Left renal cortex interstitium (tissue), 4 donors: ENCODE data around the gene LHFPL3. TPM values are rescaled to one million over a fixed set of nuclear protein-coding genes. Genes with fewer than 3 reads are reported as not detected.

ENCODE experiments used
- DNase-seq, 4 donors: peaks; one replicate each; pipeline ENCODE4 v3.0.0-alpha.2; 2013; ENCODE audit warnings: low read depth in 4 of 4, low spot score in 2 of 4, missing footprints in 1 of 4
- polyA plus RNA-seq, 4 donors: library from polyadenylated mRNA; unstranded; fragments of 120-200 nt; gene quantifications; one replicate each; pipeline ENCODE4 v1.2.1, GENCODE V29; 2013; ENCODE audit not compliant: insufficient read length in 4 of 4

Gene LHFPL3
- polyA plus RNA-seq, 4 donors, result 5.2 to 11.3 (median 5.9) TPM

DNA sequence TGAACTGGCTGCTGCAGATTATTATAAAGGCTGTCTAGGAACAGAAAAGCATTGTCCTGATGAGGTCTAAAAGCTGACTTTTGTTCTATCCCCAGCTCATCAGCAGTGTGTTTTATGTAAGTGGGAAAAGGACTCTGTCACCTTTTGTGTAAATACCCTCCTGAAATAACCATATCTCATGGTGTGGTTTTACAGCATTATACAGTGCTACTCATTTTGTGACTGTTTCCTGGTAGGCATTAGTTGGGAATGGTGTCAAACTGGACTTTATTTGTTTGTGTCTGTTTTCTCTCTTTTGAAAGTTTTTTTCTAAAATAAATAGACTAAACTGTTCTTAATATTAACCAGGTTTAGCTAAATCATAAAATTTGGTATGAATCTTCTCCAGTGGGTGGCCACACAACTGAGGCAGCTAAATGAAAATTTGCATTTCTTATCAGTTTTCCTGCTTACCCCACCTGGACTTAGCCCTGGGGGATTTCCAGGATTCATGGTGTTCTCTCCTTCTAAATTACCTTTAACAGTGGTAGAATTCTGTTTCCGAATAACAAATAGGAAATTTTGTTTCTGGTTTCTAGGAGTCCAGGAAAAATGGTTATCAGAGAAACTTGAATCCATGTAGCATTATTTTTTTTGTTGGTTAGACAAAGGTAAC, 140.9 kb downstream of the LHFPL3 start:
- no peak for DNase-seq

DNA sequence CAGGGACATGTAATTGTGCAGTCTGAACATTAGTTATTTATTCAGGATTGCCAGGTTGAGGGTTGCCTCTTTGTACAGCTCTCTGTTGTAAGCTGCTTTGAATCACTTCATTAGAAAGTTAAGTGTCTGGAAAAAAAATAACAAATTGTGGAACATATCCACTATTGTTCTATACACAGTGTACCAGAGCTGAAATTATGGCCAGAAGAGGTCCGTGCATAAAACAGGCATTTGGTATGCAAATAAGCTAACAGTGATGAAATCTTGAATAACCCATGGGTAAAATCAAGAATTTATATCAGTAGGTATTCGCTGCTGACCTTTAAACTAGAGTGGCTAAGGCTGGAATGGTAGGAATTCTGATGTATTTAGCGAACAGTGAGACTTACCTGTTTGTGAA, 152.1 kb downstream of the LHFPL3 start:
- no peak for DNase-seq

DNA sequence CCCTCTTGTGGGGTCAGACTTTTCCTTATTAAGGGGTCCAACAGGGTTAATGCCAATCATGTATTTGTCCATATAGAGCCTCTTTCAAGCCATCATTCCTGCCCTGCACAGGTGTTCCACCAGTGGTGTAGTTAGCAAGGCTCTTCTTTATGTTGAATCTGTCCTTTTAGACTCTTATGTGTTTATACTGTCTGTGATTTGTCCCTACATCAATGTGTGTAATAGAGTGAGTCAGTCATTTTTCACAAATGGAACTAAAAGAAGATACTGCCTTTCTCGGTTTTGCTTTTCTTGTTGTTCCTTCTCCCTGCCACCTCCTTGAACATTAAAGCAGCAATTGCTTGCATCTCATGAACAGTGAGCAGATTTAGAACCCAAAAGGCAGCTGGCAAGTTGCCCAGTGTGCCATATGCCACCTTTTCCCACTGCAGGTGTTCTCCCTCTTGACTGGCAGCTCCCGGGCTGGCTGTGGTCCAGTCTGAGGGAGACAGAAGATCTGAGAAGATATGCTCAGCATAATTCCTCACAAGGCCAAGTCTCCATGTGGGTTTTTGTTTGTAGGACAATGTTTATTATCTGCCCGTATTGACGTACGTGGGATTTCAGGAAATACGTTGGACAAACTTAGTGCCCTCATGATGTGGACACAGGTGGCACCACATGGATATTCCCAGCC, 154.1 kb downstream of the LHFPL3 start:
- DNase-seq, result no peak

DNA sequence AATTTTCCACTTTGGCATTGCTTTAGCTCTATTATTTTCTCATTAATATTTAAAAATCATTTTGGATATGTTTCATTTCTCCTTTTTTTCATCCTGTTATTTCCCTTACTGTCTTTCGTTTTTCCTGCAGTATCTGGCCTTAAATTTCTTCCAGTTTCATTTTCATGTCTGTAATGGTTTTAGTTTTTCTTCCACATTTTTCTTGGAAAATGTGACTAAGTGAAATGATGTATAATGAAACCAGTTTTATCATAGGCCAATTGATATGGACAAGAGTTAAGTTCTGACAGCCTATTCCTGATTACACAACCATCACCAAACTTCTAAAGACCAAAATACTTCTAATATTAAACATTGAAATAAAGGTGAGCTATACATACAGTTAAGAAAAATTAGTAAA, 158.5 kb downstream of the LHFPL3 start:
- no peak for DNase-seq

DNA sequence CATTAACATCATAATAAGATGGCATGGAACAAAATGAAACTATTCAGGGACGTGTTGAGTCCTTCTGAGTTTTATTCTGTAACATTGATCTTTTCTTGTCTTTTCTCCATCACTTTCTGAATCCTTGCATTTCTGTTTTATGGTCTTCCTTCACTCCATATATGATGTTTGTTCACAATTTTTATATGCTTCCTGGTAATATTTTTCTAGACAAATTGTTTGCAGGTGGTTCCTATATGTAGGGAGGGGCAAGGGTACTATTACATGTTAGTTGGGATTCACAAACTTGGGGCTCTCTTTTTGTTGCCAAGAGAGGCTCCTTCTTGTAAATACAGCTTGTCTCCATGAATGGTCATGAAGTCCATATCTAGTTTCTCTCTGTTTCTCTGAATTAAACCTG, 159.2 kb downstream of the LHFPL3 start:
- no peak for DNase-seq

DNA sequence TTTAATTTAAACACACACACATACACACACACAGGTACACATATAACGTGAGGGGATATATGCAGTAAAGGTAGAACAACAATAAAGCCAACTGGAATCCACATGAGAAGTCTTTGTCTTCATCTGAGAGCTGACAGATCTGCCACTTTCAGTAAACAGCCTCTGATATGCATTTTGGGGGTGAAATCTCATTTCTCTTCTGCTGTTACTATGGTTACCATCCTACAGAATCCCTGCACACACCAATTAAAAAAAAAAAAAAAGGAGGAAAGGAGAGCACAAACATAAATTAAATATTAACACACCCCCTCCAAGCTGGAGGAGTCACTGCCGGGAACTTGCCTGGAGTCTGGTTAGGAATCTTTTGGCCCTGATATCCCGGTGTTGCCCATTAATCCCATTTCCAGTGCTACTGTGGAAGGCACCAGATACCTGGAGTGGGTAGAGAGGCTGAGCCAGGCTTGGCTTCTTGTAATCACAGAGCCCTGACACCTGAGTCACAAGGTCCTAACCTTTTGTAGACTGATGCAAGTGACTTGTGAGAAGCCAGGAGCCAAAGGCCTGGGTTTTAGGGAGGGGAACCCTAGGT, 169.1 kb downstream of the LHFPL3 start:
- no peak for DNase-seq

DNA sequence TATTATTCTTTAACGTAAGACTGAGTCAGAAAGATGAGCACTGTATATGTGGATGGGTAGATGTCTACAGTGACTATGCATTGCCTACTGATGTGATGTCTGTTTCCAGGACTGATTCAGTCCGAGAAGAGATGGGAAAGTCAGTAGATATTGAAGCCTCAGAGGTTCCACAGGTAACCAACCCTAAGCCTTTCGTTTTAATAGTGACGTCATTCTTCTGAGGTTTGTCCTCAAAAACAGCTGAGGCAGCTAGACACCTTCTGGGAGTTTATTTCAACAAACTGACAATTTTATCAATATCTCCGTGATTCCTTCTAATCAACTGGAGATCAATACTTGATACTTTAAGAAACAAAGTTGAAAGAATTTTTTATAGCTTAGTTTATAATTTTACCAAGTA, 171.6 kb downstream of the LHFPL3 start:
- no peak for DNase-seq

DNA sequence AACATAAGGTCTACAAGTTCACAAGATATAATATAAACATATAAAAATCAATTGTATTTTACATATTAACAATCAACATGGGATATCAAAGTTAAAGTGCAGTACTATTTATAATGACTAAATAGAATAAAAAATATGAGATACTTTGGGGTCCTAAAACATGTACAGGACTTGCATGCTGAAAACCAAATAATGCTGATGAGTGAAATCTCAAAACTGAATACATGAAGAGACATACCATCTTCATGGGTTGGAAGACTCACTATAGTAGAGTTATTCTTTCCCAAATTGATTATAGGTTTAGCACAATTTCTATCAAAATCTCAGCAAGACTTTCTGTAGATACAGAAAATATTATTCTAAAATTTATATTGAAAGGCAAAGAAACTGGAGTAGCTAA, 181.5 kb downstream of the LHFPL3 start:
- no peak for DNase-seq

DNA sequence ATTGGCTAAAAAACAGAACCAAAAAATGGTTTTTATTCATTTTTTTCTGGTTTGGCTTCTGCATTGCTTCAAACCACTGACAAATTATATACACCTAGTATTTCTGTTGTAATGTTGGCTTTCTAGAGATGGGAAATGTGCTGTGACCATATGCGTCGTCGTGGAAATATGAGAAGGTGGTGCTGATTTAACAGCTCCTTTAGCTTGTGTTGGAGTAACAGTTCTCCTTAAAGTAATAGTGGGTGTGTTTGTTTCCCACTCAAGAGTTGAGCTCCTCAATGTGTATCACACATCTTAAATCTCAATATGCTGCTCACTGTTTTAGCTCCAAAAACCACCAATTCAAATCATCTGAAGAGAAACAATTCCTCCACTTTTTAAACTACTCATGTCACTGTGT, 196.4 kb downstream of the LHFPL3 start:
- DNase-seq, result no peak

DNA sequence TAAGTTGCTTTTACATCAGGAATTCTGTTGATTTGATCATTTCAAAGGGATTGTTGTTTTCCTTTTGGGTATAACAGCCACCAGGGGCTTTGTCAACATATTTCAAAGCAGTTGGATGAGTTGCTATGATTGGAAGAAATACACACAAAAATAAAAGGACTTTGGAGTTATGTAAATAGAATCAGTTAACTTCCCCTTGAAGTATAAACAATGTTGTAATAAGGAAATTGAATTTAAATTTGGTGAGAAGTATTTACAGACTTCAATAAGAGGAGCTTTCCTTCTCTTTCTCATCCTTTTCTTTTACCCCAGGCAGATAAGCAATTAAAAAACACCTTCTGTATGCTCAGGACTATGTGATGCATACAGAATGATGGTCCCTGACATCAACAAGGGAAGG, 199.7 kb downstream of the LHFPL3 start:
- DNase-seq, result no peak

DNA sequence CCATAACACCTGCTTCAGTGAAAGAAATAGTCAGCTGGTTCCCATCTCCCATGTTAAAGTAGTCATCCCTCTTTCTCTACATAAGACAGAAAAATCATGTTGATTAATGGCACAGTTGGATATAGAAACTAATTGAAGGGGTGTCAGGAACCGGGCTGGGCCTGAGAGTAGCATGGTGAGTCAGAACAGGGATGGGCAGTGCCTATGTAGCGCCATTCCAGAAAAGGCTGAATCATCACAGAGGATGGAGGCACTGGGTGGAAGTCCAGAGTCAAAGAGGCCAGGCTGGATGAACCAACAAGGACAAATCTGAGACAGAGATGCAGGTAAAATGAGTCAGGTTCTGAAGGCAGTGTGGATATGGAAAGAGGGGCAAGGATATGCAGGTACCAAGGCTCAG, 201.2 kb downstream of the LHFPL3 start:
- no peak for DNase-seq

DNA sequence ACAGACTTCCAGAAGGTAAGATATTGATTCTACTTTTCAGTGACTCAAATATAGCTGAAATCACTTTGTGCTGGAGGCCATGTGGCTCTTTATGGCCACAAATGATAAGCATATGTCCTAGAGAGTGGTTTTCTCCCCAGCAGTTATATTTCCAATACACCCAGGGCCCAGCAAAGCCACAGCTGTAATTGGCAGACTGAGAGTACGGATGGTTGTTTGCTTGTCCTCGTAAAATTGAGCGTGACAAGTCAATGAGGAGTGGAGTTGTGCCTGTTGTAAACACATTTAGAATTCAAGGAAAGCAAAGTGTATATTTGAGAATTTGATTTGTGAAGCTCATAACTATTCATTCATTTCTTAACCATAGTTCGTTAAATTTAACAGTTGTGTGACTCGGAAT, 201.8 kb downstream of the LHFPL3 start:
- DNase-seq, result no peak

DNA sequence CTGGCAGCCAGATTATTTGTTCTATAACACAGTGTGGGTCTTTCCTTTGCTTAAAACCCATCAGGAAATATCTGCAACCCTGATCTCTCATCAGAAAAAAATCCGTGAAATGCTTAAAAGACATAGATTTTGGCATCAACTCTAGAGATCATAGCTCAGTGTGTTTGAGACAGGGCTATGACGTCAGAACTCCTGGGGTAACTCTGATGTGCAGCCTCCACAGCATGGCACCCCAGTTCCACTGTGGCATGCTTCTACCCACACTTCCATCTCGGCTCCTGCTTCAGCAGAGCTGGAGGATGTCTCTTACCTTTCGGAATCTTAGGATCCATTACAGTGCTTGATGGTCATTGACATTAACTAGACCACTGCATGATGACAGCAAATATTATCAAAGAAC, 205.7 kb downstream of the LHFPL3 start:
- no peak for DNase-seq

DNA sequence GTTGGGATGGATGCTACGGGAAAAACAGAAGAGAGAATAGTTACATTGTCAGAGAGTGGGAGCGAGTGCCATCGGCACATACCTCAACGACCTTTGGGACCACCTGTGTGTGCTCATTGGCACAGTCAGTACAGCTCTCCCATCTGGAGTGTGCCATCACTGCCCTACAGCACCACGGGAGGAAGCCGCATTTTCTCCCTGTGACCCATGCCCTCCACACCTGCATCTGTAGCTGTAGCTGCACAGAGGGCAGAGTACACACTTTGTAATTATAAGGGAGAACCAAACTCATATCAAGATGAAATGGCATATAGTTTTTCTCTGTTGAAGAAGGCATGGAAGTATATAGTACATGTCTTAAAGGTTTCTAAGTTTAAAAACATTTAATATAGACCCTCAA, 207.4 kb downstream of the LHFPL3 start:
- no peak for DNase-seq

DNA sequence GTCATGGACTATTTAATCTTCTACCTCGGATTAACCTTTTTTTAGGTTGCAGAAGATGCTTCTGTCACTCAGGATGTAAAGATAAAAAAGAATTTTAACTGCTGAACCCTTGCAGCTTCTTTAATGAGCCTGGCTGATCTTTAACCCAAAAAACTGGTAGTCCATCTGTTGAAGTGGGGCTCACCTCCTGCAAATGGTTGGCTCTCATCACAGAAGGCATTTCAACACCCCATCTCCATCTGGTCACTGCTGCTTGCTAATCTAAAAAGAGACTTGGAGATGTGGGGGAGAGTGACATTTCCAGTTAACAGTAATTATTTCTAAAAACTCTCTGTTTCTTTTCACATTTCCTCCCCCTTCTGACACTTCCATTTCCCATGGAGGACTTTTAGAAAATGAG, 208.6 kb downstream of the LHFPL3 start:
- no peak for DNase-seq

DNA sequence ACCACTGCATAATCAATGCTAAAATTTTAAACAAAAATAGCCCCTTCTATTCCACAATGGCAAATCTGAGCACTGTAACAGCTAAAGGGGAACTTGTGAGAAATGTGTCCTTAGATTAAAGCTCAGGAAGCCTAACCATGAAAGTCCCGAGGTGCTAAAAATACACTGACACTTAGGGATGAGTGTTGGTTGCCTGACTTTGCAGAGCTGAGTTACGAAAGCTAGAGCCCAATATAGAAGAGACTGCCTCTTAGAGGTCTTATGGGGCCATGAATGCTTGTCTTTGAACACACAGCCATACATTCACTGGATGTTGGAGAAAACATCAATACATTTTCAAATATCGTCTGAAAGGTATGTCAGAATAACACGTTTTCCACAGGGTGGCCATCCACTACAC, 209.7 kb downstream of the LHFPL3 start:
- no peak for DNase-seq

DNA sequence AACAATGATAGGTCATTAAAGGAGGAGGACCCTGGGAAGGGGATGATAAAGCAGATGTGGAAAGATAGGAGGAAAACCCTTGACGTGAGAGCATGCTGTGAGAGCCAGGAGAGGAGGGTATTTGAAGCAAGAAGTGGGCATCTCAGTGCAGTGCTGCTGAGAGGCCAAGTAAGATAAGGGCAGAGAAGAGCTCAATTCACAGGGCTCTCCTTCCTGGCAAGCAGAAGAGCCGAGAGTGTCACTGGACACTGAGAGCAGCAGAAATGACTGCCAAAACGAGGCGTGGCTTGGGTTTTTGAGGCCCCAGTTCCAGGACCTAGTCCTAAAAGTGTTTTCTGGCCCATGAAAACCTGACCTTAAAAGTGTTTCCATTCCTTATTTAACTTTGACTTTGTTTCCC, 213.5 kb downstream of the LHFPL3 start:
- no peak for DNase-seq

DNA sequence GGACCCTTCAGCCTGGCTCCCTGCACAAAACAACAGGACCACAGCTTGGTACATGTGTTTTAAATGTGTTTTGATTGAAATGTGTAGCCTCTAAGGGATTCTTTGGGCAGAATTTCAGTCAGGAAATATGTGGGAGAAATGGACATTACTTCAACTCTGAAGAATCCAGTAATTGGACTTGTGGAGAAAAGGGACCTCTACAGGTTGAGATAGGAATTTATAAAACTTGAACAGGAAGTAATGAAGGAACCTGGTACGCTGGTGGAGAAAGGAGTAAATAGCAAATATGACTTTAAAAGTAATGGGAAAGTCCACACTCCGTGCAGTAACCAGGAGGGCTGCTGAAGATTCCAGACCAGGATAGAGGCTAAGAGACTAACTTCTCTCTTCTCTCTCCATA, 220.5 kb downstream of the LHFPL3 start:
- no peak for DNase-seq

DNA sequence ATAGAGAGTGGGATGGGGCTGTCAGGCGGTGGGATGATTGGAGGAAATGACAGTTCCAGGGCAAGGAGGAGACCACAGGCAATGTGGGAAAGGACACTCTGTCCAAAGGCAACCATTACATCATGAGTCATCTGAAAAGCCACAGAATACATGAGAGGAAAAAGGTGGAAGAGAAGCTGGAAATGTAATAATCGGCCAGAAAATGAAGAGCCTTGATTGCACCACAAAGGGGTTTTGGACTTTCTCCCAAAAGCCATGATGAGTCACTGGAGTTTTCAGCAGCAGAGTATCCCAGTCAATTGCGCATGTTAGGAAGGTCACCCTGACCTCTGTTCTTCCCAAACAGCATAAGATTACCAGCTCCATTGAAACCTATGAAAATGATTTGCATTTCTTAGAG, 222.0 kb downstream of the LHFPL3 start:
- no peak for DNase-seq

DNA sequence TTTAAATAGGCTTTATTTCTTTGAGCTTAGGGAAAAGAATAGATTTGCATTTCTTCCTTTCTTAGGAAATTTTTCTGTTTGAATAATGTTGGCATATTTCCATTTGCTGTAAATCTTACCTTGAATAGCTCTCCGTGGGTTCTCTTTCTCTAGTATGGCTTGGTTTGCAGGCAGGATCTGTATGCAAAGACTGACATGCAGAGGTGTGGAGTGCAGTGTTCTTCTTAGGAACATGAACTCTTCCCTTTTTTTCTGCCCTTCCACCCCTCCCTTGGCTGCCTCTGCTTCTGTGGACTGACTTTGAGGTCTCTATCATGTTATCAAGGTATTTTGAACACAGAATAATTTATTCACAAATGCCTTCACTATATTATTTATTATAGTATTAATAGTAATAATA, 222.8 kb downstream of the LHFPL3 start:
- DNase-seq, result no peak

DNA sequence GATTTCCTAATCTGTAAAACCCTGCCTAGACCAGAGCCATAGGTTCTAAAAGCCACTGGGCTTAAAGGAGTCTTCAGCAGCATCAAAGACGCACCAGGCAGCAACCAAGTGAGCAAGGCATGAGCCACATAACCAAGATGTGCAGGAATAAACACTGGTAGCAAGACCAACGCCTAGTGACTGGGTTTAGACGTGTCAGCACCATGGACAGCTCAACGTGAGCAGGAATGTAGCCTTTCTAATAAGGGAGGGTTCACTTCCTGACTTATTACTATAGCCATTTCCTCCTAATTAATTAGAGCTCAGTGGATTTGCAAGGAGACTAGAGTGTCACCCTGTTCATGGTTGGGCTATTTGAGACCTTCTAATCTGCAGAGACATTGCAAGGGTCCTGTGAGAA, 223.7 kb downstream of the LHFPL3 start:
- DNase-seq, result peak; percentile 24 to 56 (median 40)

DNA sequence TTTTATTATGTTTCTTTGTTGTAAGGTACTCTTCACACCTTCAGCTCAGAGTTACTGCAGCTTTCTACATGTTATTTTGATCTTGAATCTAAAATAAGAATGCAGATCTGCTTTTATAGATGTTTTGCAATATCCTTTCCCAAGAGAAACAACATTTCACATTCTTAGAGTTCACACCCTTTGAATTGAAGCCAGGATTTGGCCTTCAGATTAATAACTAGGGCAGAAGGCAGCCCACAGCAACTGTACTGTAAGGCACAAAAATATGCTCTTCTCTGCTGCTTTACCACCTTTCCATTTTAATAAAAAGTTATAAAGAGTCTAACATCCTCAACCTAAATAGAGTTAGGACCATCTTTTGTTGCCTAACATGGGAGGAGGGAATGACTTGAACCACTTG, 224.7 kb downstream of the LHFPL3 start:
- DNase-seq, result no peak
